ENCODE data around the gene NTRK3.

The NTRK3 gene

DNA sequence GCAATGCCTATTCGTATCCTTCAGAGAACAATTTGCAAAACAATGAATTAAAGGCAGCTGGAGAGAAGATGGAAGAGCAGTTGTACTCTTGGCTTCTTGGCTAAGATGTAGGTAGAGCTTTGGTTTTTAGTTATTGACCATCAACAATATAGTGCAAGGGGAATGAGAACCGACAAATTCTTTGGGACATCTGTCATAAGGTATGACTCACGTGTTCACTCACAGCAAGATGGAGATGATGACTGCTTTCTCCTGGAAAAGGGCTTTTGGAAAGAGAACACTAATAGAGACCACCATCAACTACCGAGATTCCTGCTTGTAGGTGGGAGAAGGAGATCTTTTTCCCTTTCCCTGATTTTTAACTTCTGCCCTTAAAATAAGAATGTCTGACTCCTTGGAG is 234.9 kb downstream of the NTRK3 start:
- DNase-seq (ENCODE audit: low spot score): no peak
- TF ChIP-seq, protein P1, sequence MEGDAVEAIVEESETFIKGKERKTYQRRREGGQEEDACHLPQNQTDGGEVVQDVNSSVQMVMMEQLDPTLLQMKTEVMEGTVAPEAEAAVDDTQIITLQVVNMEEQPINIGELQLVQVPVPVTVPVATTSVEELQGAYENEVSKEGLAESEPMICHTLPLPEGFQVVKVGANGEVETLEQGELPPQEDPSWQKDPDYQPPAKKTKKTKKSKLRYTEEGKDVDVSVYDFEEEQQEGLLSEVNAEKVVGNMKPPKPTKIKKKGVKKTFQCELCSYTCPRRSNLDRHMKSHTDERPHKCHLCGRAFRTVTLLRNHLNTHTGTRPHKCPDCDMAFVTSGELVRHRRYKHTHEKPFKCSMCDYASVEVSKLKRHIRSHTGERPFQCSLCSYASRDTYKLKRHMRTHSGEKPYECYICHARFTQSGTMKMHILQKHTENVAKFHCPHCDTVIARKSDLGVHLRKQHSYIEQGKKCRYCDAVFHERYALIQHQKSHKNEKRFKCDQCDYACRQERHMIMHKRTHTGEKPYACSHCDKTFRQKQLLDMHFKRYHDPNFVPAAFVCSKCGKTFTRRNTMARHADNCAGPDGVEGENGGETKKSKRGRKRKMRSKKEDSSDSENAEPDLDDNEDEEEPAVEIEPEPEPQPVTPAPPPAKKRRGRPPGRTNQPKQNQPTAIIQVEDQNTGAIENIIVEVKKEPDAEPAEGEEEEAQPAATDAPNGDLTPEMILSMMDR (IDR thresholded peaks at IDR 0.05; ENCODE audit: extremely low read depth, missing control alignments): no peak

DNA sequence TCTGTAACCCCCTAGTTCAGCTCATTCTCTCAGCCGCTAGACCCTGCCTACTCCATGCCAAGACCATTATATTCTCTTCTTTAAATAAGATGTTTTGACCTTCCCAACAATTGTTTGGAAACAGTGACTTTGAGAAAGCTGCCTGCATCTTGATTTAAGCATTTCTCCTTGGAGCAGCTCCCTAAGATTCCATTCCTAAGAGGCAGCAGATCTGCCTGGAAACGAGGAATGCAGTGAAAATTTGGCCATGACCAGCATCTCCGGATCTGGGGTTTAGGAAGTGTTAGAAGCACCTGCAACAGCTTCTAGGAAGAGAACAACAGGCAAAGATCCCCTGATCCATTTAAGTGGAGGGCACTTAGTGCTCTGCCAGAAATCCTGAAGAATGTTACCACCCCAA is 235.7 kb downstream of the NTRK3 start:
- TF ChIP-seq, protein P1 (IDR thresholded peaks at IDR 0.05; ENCODE audit: extremely low read depth, missing control alignments): no peak
- no peak for DNase-seq (ENCODE audit: low spot score)

DNA sequence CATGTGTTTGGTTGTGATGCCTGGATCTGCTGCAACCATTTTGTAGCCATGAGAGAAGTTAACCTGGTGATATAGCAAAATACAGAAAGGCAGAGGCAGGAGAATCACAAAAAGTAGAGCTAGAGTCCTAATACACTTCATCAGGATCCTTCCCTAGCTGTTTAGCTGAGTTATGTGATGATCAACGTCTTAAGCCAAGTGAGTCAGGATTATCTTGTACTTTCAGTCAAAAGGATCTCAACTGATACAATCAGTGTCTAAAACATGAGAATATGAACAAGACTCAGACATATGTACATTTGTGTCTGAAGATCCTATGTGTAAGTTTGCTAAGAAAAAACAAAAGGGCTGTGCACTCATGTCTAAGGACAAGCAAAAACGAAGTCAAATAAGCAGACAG is 236.9 kb downstream of the NTRK3 start:
- TF ChIP-seq, protein P1 (IDR thresholded peaks at IDR 0.05; ENCODE audit: extremely low read depth, missing control alignments): no peak
- DNase-seq (ENCODE audit: low spot score): no peak

DNA sequence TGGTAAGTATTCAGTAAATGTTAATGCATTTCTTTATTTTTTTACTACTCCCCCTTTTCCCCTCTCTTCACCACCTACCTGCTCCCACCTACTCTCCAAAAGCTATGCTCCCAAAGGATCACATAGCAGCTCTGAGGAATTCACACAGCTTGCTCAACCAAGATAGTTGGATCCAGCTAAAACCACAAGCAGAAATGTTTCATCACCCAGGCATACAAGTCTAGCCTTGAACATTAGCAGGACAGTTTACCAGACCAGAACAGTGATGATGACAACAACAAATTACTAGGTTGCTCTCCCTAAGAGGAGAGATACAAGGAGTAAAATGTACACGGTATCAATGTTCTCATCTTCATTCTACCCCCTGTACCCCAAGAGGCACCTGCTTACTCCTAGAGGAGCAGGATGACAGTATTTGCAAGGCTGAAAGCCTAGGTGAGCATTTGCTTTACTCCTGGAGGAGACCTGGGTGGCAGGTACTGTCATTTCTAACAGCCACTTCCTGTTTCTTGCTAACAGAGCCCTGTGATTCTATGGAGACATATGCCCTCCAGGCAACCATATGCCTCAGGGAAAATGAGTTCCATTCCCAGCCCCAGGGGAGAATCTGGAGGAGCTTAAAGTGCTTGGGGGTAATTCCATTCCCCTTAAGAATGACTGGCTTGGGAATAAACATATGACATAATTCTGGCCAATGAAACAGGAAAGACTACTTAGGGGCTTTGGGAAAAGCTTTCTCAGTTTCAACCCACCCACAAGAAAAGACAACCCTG is 237.5 kb downstream of the NTRK3 start:
- TF ChIP-seq, protein P1 (IDR thresholded peaks at IDR 0.05; ENCODE audit: extremely low read depth, missing control alignments): no peak
- no peak for DNase-seq (ENCODE audit: low spot score)

DNA sequence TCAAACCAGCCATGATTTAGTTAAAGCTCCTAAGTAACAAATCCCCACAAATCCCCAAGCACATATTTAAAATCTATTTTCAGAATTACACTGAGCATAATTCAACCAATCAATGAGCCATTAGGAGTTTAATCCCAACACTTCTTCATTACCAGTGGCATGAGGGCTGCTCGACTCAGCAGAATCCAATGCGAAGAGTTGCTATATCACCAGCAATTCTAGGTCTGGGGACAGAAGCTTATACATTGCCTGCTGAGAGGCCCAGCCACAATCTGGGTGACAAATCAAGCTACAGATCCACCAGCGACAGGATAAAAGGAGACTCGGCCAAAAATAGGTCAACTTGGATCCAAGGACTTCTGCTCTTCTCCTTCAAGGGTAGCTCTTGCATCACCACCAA is 238.8 kb downstream of the NTRK3 start:
- TF ChIP-seq, protein P1 (IDR thresholded peaks at IDR 0.05; ENCODE audit: extremely low read depth, missing control alignments): no peak
- no peak for DNase-seq (ENCODE audit: low spot score)

DNA sequence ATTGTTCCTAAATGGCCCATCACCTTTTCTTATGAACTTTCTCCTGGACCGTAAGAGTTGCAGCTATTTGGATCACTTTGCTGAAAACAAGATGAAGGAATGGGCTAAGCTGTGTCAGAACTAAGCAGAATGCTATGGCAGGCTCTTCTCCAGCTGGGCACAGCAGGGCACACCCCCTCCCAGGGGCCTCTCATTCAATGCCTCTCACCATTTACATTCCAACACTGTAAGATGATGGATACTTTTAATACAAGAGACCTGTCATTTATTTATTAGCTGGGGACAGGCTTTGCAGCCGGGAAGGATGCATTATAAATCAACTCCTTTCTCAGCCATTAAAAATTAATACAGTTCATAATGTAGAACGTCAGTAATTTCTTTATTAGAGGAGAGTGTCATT is 240.1 kb downstream of the NTRK3 start:
- no peak for DNase-seq (ENCODE audit: low spot score)
- TF ChIP-seq, protein P1 (IDR thresholded peaks at IDR 0.05; ENCODE audit: extremely low read depth, missing control alignments): no peak

DNA sequence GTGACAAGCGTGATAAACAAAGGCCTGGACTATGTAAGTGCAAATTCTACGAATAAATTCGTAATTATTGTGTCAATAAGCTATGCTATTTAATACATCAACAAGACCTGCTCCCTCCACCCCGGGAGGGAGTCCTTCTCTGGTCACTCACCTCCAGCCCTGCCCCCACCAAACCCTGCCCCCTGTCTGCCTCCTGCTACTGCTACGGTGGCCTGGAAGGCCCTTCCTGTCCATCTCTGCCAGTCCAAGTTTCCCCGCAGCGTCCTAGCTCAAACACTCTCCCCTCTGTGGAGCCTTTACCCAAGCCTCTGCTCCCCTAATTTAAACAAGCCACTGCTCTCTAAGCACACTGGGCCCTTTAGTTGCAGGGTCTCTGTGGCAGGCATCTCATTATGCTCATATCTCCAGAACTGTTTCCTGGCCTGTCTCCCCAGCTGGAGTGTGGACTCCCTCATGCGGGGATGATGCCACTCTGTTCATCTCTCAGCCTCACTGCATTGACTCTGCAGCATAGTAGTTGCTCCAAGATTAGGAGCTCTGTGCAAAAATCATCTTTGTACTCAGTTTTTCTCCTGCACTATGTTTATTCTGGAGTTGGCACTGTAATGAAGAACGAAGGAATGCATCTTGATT is 241.2 kb downstream of the NTRK3 start:
- DNase-seq (ENCODE audit: low spot score): no peak
- TF ChIP-seq, protein P1 (IDR thresholded peaks at IDR 0.05; ENCODE audit: extremely low read depth, missing control alignments): no peak
